GM12872 (cell line): ENCODE data around the gene KRT10.

Experiments
- CTCF ChIP-seq: IDR thresholded peaks from 3 replicates; pipeline ENCODE4 v1.5.1; 2011; ENCODE audit warnings: low read depth, mild to moderate bottlenecking, low read length, moderate library complexity; ENCODE audit not compliant: insufficient read depth

The KRT10 gene

GRCh38 chr17:40822132-40822812 is at the start of gene KRT10:
TSS of gene KRT10 (minus strand) at chr17:40822614. CDS start at chr17:40822585, 29 bp downstream.
- TF ChIP-seq CTCF = no peak

- TF ChIP-seq CTCF = no peak
These were observed 48.9 kb upstream of the KRT10 start for GRCh38 chr17:40871316-40871715.

GRCh38 chr17:40870136-40870535 is 47.7 kb upstream of the KRT10 start:
- no peak for TF ChIP-seq CTCF

GRCh38 chr17:40866838-40867237 is 44.4 kb upstream of the KRT10 start, which contains the start of gene KRT12:
TSS of gene KRT12 (minus strand) at chr17:40867223. CDS start at chr17:40867186, 37 bp downstream.
- TF ChIP-seq CTCF = no peak

GRCh38 chr17:40864661-40865390 is 42.4 kb upstream of the KRT10 start:
- no peak for TF ChIP-seq CTCF

- 0 out of 3 replicates have a peak, but pooled peaks have one; percentile 22 for TF ChIP-seq CTCF
These were observed 40.7 kb upstream of the KRT10 start for GRCh38 chr17:40862985-40863733.

- no peak for TF ChIP-seq CTCF
These were observed 37.1 kb upstream of the KRT10 start for GRCh38 chr17:40859536-40859935.
